ENCODE data around the gene PLIN1. TPM values are rescaled to one million over a fixed set of nuclear protein-coding genes. Genes with fewer than 3 reads are reported as not detected.

The PLIN1 gene
- total RNA-seq, 2 experiments from 2014 or later, result 0.12 TPM; not detected in 1

DNA sequence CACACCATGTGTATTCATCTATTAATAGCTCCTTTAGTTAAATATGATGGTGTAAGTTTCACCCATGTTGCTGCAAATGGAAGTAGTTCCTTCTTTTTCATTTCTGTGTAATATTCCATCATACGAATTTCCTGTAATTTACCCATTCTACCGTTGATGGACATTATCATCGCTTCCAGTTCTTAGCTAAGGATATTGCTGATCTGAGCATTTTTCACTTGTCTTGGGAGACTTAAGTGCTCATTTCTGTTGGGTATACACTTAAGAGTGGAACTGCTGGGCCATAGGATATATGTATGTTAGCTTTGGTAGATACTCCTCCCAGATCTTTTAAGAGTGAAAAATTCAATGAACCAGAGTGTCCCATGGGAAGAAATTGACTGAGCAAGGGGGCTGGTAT, 11.0 kb downstream of the PLIN1 start:
- CTCF ChIA-PET, result no interaction called here
- H3K36me3 Mint-ChIP-seq, result no peaks in the 10 kb centered on the region
- ATAC-seq (no peak), DNase-seq (no peak)
- peaks cover 12% of the 10 kb centered on the region for H3K27me3 Mint-ChIP-seq
- H3K4me1 Mint-ChIP-seq, result peaks cover 2% of the 10 kb centered on the region
- no peaks in the 10 kb centered on the region for H3K9me3 Mint-ChIP-seq (ENCODE audit: low read depth)
- H3K27ac Mint-ChIP-seq, result no peak overlapping the region
- H3K4me3 Mint-ChIP-seq, result no peak overlapping the region

DNA sequence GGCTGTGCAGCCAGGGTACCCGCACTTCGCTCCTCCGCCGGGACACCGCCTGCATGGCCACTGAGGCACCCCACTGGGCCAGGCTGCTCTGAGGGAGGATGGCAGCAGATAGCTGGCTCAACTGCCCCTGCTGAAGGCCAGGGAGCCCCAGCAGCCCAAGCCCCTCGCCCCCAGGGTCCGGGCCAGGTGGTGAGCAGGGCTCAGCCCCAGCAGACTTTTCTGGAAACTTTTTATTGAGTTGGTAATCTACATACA, 11.5 kb downstream of the PLIN1 start:
- CTCF ChIA-PET, result no interaction called here
- Mint-ChIP-seq H3K4me3 (no peak overlapping the region), H3K36me3 (no peaks in the 10 kb centered on the region), H3K9me3 (ENCODE audit: low read depth) (no peaks in the 10 kb centered on the region), H3K4me1 (peaks cover 2% of the 10 kb centered on the region), H3K27me3 (peaks cover 12% of the 10 kb centered on the region), H3K27ac (no peak overlapping the region)
- ATAC-seq (no peak), DNase-seq (no peak)

DNA sequence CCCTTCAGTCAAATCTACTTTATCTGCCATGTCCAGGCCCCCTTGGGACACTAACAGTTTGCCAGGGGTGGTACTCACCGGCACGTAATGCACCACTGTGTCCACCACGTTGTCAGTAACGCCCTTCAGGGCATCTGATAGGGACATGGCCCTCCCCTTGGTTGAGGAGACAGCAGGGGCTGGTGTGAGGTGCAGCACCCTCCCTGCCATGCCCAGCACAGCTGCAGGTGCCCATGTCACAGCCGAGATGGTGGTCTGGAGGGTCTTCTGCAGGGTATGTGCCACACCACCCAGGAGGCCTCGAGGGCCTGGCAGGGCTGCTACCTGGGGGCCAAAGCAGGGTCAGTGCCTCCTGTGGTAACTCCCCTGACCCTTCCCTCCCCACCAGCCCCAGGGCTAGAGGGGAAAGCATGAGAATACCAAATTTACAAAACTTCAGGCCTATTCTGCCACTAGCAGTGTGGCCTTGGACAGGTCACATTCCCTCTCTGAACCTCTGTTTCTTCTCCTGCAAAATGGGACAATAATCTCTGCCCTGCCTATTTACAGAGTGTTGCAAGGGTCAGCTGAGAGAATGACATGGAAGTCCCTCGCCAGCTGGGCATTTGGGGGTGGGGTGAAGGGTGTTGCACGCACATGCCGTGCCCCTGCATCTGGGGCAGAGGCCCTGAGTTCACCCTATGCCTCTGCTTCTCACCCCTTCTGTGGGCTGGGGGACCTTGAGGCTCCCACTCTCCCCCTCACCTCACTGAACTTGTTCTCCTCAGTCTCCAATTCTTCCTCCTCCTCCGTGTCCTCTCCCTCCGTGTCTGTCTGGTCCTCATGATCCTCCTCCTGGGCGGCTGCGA, 12.1 kb downstream of the PLIN1 start:
- ATAC-seq (no peak), DNase-seq (no peak)
- Mint-ChIP-seq H3K4me1 (peaks cover 2% of the 10 kb centered on the region), H3K27me3 (peaks cover 12% of the 10 kb centered on the region), H3K9me3 (ENCODE audit: low read depth) (no peaks in the 10 kb centered on the region), H3K27ac (no peak overlapping the region), H3K4me3 (no peak overlapping the region), H3K36me3 (no peaks in the 10 kb centered on the region)
- CTCF ChIA-PET, result no interaction called here

DNA sequence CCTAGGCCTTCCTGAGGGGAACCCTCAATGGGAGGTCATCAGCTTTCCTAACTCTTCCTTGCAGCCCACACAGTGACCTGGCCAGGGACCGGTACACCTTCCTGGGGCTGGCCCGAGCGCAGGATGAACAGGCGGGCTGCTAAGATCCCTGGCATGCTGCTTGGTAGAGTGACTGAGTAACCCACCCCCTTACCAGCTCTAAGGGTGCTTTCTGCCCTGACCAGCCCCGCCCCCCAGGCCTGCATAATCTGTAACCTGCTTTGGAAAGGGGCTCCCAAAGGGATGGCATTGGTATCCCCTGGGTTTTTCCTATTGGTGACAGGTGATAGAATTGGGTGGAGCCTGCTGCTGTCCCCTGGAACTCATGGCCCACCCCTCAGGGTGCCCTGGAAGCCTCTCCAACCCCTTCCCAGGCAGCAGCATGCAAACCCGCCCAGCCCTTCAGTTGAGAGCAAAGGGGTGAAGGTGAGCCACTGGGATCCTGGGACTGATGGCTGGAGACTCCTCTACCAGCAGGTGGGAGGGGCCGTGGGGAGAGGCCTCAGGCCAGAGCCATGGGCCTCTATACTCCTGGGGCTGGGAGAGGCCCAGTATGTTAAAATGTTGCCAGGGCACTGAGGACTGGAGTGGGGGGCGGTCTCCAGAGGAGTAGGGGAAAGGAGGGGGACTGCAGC, 12.8 kb downstream of the PLIN1 start:
- H3K9me3 Mint-ChIP-seq (ENCODE audit: low read depth), result no peaks in the 10 kb centered on the region
- no peak overlapping the region for H3K27ac Mint-ChIP-seq
- H3K27me3 Mint-ChIP-seq, result peaks cover 16% of the 10 kb centered on the region
- DNase-seq (no peak), ATAC-seq (no peak)
- no peaks in the 10 kb centered on the region for H3K36me3 Mint-ChIP-seq
- H3K4me1 Mint-ChIP-seq, result peaks cover 2% of the 10 kb centered on the region
- CTCF ChIA-PET, result no interaction called here
- H3K4me3 Mint-ChIP-seq, result no peak overlapping the region

DNA sequence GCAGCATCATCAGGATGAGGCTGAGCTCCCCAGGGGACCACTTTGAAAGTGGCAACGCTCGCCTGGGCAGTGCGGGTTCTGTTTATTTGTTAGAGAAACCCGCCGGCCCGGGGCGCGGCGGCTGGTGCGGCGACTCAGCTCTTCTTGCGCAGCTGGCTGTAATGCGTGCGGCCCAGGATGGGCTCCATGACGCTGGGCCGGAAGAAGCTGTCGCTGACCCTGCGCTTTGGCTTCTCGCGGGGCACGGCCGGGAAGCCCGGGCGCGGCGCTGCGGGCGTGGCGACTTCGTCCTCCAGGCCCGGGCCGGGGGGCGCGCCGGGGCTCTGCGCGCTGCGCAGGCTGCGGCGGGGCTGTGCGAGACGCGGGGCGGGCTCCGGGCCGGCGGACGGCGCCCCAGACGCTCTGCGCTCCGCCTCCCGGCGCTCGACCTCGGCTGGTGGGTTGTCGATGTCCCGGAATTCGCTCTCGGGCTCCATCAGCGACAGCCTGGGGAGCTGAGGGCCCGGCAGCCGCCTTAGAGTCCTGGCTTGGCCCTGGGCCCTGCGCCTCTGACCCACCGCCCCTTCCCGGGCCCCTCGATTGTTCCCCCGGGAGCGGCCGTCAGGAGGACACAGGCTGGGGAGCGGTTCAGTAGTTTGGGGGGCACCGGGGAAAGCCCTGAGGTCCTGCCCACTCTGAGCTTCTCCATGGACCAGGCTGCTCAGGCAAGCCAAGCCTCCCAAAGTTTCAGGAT, 13.6 kb downstream of the PLIN1 start:
- peak; percentile 84 for ATAC-seq
- Mint-ChIP-seq H3K9me3 (ENCODE audit: low read depth) (no peaks in the 10 kb centered on the region), H3K27me3 (peaks cover 19% of the 10 kb centered on the region), H3K4me1 (peaks cover 2% of the 10 kb centered on the region), H3K36me3 (no peaks in the 10 kb centered on the region), H3K27ac (no peak overlapping the region), H3K4me3 (no peak overlapping the region)
- DNase-seq, result no peak
- CTCF ChIA-PET, result interaction anchor here (1.7 kb wide), 1 partner anchor 18 kb away, joined by 4 read pairs; no protein-coding TSS in a partner anchor

DNA sequence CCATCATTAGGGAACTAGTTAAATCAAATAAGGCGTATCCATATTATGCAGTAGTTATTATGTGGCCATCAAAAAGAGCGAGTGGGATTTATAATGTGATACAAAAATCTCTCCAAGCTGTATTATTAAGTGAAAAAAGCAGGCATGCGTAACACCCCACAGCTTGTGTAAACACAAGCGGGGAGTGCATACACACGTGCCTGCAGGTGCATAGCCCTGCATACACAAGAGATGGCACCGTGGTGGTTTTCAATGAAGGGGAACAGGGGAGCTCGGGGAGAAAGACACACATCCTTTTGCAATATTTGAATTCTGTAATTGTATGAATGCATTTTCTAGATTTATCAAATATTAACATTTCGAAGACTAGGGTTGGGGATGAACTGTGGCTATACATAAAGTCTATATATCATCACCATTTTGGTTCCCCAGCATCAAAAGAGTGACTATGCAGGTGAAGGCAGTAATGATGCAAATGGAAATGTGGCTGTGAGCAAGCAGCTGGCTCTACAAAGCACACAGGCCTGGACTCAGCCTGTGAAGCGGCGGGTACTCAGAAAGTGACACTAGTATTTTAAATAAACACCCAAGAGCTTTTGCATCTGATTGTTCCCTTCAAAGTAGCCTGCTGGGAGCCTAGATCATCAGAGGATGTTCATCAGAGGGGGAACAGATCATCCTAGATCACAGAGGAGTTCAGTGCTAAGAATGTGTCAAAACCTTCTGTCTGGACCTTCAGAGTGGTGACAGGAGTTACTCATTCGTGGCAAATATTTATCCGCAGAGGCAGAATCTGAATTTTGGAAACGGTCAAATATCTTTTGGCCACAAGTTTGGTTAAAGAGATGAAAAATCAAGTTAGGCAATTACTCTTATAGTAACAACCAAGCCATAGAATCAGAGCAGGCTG, 14.5 kb downstream of the PLIN1 start:
- H3K4me3 Mint-ChIP-seq, result peak overlapping the region; percentile 21
- ATAC-seq, result no peak
- H3K27ac Mint-ChIP-seq, result no peak overlapping the region
- H3K36me3 Mint-ChIP-seq, result no peaks in the 10 kb centered on the region
- H3K9me3 Mint-ChIP-seq (ENCODE audit: low read depth), result no peaks in the 10 kb centered on the region
- H3K27me3 Mint-ChIP-seq, result peaks cover 25% of the 10 kb centered on the region
- peaks cover 2% of the 10 kb centered on the region for H3K4me1 Mint-ChIP-seq
- no peak for DNase-seq
- CTCF ChIA-PET, result interaction anchor here (1.7 kb wide), 1 partner anchor 17 kb away, joined by 4 read pairs; no protein-coding TSS in a partner anchor

DNA sequence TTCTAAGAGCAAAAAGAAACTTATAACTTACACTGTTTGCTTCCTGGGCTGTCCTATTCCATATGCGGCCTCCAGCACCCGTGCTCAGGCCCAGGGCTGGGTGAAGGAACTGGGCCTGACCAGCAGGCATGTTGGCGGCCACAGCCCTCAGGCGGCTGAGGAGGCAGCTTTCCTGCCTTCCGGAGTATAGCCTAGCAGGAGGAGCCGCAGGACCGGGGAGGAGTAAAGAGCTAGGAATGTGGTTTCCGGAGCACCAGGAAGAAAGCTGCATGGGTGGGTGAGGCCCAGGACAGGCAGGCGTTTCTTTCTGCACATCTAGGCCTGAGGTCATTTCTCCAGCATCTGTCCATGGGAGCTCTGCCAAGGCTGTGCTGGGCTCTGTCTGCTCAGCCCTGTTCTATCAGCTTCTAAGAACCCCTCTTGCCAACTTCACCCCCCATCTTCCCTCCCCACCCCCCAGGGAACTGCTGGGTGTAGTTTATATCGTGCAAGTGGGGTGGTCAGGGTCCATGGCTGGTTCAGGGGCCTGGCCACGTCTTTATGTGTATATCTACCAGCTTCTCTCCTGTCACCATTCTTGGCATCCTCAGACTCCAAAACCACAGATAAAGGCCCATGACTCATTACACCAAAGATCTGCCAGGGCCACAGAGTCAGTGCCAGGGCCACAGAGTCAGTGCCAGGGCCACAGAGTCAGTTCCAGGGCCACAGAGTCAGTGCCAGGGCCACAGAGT, 16.1 kb downstream of the PLIN1 start:
- Mint-ChIP-seq H3K27me3 (peaks cover 31% of the 10 kb centered on the region), H3K9me3 (ENCODE audit: low read depth) (no peaks in the 10 kb centered on the region), H3K36me3 (no peaks in the 10 kb centered on the region), H3K4me1 (peaks cover 2% of the 10 kb centered on the region), H3K4me3 (no peak overlapping the region), H3K27ac (no peak overlapping the region)
- CTCF ChIA-PET, result interaction anchor here (1.1 kb wide), 1 partner anchor 10 kb away, joined by 3 read pairs; no protein-coding TSS in a partner anchor
- DNase-seq (no peak), ATAC-seq (no peak)

DNA sequence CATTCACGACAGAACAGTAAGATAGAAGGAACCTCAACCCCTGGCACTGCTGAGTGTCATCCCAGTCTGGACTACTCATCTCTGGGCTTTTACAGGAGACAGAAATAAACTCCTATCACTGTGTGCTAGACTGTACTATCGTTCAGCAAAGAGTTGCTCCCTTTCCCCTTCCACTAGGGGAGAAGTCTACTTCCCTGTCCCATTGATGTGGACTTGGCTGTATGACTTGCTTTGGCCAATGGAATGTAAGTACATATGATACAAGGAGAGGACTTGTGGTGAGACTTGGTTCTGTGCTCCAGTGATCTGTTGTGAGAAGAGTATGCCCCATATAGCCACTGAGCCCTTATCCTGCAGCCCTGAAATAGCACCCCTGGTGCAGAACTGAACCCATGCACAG, 18.6 kb downstream of the PLIN1 start:
- H3K4me1 Mint-ChIP-seq, result peaks cover 9% of the 10 kb centered on the region
- H3K27me3 Mint-ChIP-seq, result peaks cover 53% of the 10 kb centered on the region
- no peaks in the 10 kb centered on the region for H3K9me3 Mint-ChIP-seq (ENCODE audit: low read depth)
- H3K27ac Mint-ChIP-seq, result no peak overlapping the region
- DNase-seq, result no peak
- H3K36me3 Mint-ChIP-seq, result no peaks in the 10 kb centered on the region
- CTCF ChIA-PET, result no interaction called here
- no peak overlapping the region for H3K4me3 Mint-ChIP-seq
- no peak for ATAC-seq

DNA sequence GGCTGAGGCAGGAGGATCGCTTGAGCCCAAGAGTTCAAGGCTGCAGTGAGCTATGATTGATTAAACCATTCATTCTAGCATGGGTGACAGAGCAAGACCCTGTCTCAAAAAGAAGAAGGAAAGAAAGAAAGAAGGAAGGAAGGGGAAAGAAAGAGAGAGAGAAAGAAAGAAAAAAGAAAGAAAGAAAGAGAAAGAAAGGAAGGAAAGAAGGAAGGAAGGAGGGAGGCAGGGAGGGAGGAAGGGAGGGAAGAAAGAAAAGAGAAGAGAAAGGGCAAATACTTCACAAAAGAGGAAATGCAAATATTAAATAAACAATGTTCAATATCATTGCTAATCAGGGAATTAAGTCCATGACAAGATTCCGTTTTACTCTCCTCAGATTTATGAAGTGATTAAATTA, 19.9 kb downstream of the PLIN1 start:
- Mint-ChIP-seq H3K27me3 (peaks cover 51% of the 10 kb centered on the region), H3K36me3 (no peaks in the 10 kb centered on the region), H3K27ac (no peak overlapping the region), H3K4me1 (peaks cover 13% of the 10 kb centered on the region), H3K9me3 (ENCODE audit: low read depth) (no peaks in the 10 kb centered on the region), H3K4me3 (no peak overlapping the region)
- ATAC-seq (no peak), DNase-seq (no peak)
- CTCF ChIA-PET, result interaction anchor here (1.2 kb wide), 1 partner anchor 11 kb away, joined by 3 read pairs; no protein-coding TSS in a partner anchor

DNA sequence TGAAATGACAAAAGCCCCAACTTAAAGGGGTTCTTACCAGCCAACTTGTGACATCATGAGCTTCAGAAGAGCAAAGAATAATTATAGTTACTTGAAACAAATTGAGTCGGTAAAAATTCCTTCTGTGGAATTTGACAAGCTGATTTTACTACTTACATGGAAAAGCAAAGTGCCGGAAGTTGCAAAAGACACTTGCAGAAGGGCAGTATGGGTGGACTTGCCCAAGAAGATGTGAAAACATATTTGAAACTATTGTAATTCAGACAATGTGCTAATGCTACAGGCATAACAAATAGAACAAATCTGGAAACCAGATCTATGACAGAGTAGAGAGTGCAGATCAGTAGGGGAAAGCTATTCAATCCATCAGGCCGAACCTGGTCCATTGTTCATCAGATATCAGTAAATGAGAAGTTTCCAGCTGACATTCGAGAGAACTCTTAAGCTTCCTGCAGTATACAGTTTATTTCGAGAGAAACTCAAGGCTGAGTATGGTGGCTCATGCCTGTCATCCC, 21.4 kb downstream of the PLIN1 start:
- peaks cover 14% of the 10 kb centered on the region for H3K4me1 Mint-ChIP-seq
- DNase-seq (no peak), ATAC-seq (no peak)

DNA sequence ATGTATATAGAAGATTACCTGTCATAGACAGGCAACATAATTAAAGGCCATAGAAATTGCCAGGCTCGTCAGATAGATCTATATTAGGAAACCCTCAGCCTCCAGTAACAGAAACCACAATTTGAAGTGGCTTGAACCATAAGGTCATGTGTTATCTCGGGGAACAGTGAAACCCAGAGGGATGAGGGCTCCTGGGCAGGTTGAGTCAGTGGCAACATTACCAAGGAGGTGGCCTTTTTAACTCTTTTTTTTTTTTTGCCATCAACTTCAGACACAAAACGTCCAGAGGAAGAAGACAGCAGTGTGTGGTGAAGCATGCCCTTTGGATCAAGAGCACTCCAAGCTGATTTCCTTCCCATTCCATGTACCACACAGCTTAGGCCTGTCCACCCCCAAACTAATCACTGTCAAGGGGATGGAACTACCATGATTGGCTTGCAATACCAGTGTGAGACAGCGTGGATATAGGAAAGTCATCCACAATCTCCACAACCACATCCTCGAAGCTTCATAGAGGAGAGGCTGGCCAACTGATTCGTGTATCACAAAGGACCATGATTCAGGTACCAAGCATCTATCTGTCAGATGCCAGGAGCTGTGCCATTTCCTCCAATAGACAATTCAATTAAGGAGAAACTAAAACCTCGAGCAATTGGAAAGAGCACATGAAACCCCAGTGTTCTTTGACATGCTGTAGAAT, 22.9 kb downstream of the PLIN1 start:
- H3K4me3 Mint-ChIP-seq, result no peak overlapping the region
- H3K9me3 Mint-ChIP-seq (ENCODE audit: low read depth), result no peaks in the 10 kb centered on the region
- no peak overlapping the region for H3K27ac Mint-ChIP-seq
- no peaks in the 10 kb centered on the region for H3K36me3 Mint-ChIP-seq
- ATAC-seq, result no peak
- peaks cover 61% of the 10 kb centered on the region for H3K27me3 Mint-ChIP-seq
- H3K4me1 Mint-ChIP-seq, result peaks cover 14% of the 10 kb centered on the region
- CTCF ChIA-PET, result no interaction called here
- no peak for DNase-seq

More for the DNA sequence above, 21.4 kb downstream of the PLIN1 start:
- CTCF ChIA-PET, result interaction anchor here (1.5 kb wide), 1 partner anchor 12 kb away, joined by 3 read pairs; no protein-coding TSS in a partner anchor
- Mint-ChIP-seq H3K27ac (no peak overlapping the region), H3K27me3 (peaks cover 61% of the 10 kb centered on the region), H3K4me3 (no peak overlapping the region), H3K9me3 (ENCODE audit: low read depth) (no peaks in the 10 kb centered on the region), H3K36me3 (no peaks in the 10 kb centered on the region)

Measured in activated CD8-positive, alpha-beta memory T cell treated with anti-CD3 and anti-CD28 coated beads, Interleukin-2, amount 10 ng/mL, durations not matched to agents 7 days and 5 days (primary cell).